Activated naive CD8-positive, alpha-beta T cell treated with anti-CD3 and anti-CD28 coated beads, Interleukin-2, amount 50 U/mL, for 24 hours (primary cell): ENCODE data around the gene THBS2.
A peak's percentile ranks its signal among the peaks of the same experiment; 100 is the strongest.

ENCODE experiments used
- ATAC-seq: fragments of 150-1000 bp; cut with Tn5 transposase; one replicate; pipeline ENCODE4 v1.10.0; 2021
- DNase-seq: peaks from one replicate; pipeline ENCODE4 v3.0.0; 2021
- H3K27ac Mint-ChIP-seq: one replicate; pipeline ENCODE4 v1.8.0; 2021; ENCODE audit warnings: mild to moderate bottlenecking, mixed read lengths
- H3K27me3 Mint-ChIP-seq: one replicate; pipeline ENCODE4 v1.8.0; 2021; ENCODE audit warnings: mixed read lengths
- H3K36me3 Mint-ChIP-seq: one replicate; pipeline ENCODE4 v1.8.0; 2021; ENCODE audit warnings: low read depth, mixed read lengths
- H3K4me1 Mint-ChIP-seq: one replicate; pipeline ENCODE4 v1.8.0; 2021; ENCODE audit warnings: mixed read lengths
- H3K4me3 Mint-ChIP-seq: one replicate; pipeline ENCODE4 v1.8.0; 2021; ENCODE audit warnings: mild to moderate bottlenecking, moderate library complexity, mixed read lengths
- H3K9me3 Mint-ChIP-seq: one replicate; pipeline ENCODE4 v1.8.0; 2021; ENCODE audit warnings: mixed read lengths

THBS2 gene

DNA sequence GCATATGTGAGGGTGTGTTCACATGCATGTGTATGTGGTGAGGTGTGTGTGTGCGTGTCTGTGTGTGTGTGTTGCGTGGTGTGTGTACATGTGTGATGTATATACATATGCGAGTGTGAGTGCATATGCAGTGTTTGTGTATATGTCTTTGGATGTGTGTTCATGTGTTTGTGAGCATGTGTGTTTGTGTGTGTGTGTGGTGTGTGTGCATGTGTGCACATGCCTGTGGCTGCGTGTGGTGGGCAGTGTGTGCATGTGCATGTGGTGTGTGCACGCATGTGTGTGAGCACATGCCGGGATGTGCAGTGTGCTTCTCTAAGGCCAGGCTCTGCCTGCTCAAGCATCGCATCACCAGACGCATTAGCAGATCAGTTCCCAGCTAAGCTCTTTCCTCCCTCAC, 5.7 kb downstream of the THBS2 start:
- DNase-seq, result no peak
- Mint-ChIP-seq H3K27me3 (peaks cover 29% of the 10 kb centered on the region), H3K9me3 (peaks cover 8% of the 10 kb centered on the region), H3K27ac (no peak overlapping the region), H3K4me1 (peaks cover 7% of the 10 kb centered on the region), H3K36me3 (no peaks in the 10 kb centered on the region), H3K4me3 (no peak overlapping the region)
- no peak for ATAC-seq

DNA sequence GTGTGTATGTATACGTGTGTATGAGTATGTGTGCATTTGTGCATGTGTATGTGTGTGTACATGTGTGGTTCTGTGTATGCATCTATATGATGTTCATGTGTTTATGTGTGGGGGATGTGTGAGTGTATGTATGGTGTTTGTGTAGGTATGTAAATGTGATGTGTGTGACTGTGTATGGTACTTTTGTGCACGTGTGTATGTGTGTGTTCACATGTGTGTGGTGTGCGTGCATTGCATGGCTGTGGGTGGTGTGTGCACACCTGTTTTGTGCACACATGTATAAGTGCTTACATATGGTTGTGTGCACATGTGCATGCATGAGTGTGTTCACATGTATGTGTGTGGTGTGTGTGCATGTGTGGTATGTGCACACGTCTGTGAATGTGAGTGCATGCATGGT, 6.2 kb downstream of the THBS2 start:
- Mint-ChIP-seq H3K4me3 (no peak overlapping the region), H3K36me3 (no peaks in the 10 kb centered on the region), H3K9me3 (peaks cover 8% of the 10 kb centered on the region), H3K4me1 (peaks cover 3% of the 10 kb centered on the region), H3K27ac (no peak overlapping the region), H3K27me3 (peaks cover 24% of the 10 kb centered on the region)
- DNase-seq (no peak), ATAC-seq (no peak)

DNA sequence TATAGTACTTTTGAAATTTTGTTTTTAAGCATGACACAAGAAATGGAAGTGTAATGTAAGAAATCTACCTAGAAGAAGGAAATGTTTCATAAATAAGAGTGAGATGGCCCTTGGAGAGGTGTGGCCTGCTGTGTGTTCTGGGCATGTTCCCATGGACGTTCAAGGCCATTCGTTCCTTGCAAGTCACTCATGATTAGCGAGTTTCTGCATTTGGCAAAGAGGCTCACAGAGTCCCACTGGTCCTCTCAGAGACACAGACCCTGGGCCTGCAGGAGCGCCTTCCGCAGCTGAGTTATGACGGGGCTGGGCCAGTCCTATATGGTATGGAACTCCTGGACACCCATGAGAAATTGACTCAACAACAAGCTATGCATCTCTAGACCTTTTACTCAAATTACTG, 7.2 kb downstream of the THBS2 start:
- Mint-ChIP-seq H3K27ac (no peak overlapping the region), H3K9me3 (peaks cover 8% of the 10 kb centered on the region), H3K36me3 (no peaks in the 10 kb centered on the region), H3K27me3 (peaks cover 14% of the 10 kb centered on the region), H3K4me3 (no peak overlapping the region), H3K4me1 (no peaks in the 10 kb centered on the region)
- ATAC-seq (no peak), DNase-seq (no peak)

DNA sequence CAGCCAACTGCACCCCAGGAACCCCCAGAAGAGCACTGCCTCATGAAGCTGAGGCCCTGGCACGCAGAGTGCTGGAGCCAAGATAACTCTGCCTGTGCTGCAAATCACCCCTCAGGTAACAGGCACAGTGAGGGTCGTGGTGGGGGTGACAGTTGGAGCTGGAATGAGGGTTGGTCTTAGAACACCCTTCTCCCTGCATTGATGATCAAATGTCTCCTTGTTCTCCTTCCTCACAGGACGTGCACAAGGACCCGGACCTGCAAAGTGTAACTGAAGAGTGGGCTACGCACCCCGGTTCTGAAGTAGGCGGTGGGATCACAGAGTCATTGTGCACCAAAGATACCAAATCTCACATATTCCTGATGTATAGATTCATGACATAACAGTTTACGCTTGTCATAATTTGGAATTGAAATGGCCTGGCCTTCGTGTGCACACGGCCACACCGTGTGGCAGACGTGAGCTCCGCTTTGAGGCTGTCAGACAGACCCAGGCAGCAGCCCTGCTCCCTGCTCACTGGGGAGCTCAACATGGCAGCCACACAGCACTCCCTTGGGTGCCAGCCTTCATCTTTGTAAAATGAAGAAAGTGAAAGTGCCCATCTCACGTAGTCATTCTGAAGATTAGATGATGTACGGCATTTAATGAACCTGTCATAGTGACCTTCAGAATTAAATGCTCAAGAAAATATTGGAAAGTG, 8.8 kb downstream of the THBS2 start:
- no peak overlapping the region for H3K4me3 Mint-ChIP-seq
- no peak overlapping the region for H3K27ac Mint-ChIP-seq
- DNase-seq (no peak), ATAC-seq (no peak)
- peaks cover 6% of the 10 kb centered on the region for H3K27me3 Mint-ChIP-seq
- H3K4me1 Mint-ChIP-seq, result no peaks in the 10 kb centered on the region
- H3K36me3 Mint-ChIP-seq, result no peaks in the 10 kb centered on the region
- peaks cover 8% of the 10 kb centered on the region for H3K9me3 Mint-ChIP-seq

DNA sequence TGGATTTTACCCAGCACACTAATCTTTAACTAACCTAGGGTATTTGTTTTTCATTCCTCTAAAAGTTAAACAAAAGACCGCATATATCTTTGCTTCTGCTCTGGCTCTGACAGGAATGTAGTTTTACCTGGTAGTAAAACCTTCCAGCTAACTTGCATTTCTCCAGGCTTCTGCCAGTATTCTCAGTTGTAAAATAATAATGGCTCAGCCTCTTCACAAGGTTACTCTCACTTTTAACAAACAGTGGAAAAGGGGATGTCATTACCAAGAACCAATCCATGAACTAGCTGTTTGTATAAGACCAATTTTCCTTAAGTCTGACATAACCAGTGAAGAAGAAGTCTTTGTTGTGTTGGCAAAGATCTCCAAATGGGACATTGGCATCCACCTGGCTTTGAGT, 10.0 kb downstream of the THBS2 start:
- DNase-seq, result no peak
- Mint-ChIP-seq H3K27ac (no peak overlapping the region), H3K4me1 (no peaks in the 10 kb centered on the region), H3K9me3 (peaks cover 8% of the 10 kb centered on the region), H3K27me3 (peaks cover 3% of the 10 kb centered on the region), H3K4me3 (no peak overlapping the region), H3K36me3 (no peaks in the 10 kb centered on the region)
- no peak for ATAC-seq

DNA sequence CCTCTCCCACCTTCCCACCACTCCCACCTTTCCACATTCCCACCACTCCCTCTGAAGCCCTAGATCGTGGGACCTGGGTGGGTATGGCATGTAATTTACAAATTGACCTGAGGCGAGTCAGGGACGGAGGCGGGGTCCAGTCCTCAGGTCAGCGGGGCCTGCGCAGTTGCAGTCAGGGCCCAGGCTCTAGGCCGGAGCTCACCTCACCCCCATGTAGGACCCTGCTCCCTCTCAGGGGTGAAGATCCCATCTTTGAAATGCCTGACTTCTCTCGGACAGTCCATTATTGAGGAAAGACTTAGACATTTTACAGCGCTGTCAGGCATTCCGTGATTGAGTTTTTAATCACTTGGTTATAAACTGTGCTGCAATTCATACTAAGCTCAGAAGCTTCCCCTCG, 10.5 kb downstream of the THBS2 start:
- H3K4me1 Mint-ChIP-seq, result no peaks in the 10 kb centered on the region
- ATAC-seq (no peak), DNase-seq (no peak)
- peaks cover 3% of the 10 kb centered on the region for H3K27me3 Mint-ChIP-seq
- H3K4me3 Mint-ChIP-seq, result no peak overlapping the region
- H3K9me3 Mint-ChIP-seq, result peaks cover 8% of the 10 kb centered on the region
- no peak overlapping the region for H3K27ac Mint-ChIP-seq
- H3K36me3 Mint-ChIP-seq, result no peaks in the 10 kb centered on the region

DNA sequence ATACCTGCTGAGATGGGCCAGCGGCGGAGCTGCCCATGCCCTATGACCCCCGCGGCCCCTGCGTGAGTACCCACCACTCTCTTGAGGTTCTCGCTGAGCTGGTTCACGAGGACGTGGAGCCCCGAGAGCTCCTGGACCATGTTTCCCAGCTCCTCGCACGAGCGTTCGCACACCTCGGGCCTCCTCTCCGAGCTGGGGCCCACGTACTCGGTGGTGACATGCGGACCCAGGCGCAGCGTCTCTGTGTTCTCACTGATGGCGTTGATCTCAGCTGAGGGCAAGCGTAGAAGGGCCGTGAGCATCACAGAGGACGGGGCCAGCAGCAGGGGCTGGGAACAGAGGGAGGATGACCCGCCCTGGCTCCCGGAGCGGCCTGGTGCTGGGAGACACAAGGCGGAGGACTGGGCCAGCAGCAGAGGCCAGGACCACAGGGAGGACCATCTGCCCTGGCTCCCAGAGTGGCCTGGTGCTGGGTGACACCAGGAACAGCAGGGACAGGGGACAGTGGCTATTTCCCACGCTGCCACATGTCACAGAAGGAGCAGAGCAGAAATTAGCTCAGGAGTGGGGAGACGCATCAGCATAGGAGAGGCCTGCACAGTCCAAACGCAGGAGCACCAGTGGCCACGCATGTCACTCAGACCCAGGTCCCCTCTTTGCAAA, 11.8 kb downstream of the THBS2 start:
- H3K27ac Mint-ChIP-seq, result no peak overlapping the region
- no peaks in the 10 kb centered on the region for H3K36me3 Mint-ChIP-seq
- DNase-seq (no peak), ATAC-seq (peak; percentile 14)
- no peaks in the 10 kb centered on the region for H3K4me1 Mint-ChIP-seq
- H3K4me3 Mint-ChIP-seq, result no peak overlapping the region
- no peaks in the 10 kb centered on the region for H3K9me3 Mint-ChIP-seq
- peaks cover 3% of the 10 kb centered on the region for H3K27me3 Mint-ChIP-seq

DNA sequence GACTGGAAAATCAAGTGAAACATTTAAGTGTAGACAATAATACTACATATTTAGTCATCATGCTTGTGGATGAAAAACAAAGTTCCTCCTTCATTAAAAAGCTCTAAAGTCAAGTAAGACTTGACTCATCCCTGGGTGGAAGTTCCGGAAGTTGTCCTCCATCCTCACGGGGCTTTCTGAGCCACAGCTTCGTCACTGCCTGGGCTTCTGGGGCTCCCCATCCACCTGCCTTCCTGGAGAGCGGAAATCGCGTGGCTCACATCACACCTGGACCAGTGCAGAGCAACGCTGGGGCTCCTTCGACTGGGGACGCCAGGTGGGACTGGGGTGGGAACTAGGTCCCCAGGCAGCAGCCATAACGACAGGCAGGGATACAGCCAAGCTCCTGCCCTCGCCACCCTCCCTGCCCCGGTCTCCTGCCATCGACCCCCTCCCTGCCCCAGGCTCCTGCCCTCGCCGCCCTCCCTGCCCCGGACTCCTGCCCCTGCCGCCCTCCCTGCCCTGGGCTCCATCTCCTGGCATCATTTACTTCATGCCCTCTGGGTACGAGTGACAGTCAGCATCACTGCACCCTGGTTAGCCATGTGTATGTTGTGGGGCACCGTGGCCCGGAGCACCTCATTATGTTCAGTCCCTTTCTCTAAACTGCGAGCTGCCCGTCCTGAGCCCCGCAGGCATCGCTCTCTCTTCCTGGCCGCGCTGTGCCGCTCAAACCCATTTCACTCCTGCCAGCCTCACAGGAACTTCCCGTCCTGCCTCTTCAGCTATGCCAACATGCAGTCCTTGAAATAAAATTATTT, 12.9 kb downstream of the THBS2 start:
- Mint-ChIP-seq H3K27me3 (peaks cover 3% of the 10 kb centered on the region), H3K4me1 (no peaks in the 10 kb centered on the region), H3K4me3 (no peak overlapping the region), H3K36me3 (no peaks in the 10 kb centered on the region), H3K27ac (no peak overlapping the region), H3K9me3 (no peaks in the 10 kb centered on the region)
- ATAC-seq, result no peak
- DNase-seq, result no peak

DNA sequence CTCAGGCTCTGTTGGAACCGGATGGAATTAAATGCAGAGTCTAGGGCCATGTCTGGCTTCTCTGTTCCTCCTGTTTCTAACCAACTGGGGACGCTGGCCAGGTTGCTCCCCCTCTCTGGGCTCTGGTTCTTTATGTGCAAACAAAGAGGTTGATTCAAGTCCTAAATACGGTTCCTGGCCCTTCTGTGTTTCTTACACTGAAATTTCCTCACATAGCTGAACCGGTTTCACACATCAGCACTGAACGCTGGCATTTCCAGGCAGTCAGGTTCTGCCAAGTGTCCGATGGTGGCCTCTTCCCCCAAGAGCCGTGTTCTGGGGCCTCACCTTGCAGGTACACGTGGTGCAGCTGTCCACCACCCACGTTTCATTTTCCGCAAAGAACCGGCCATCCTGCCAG, 13.5 kb downstream of the THBS2 start:
- ATAC-seq (no peak), DNase-seq (no peak)
- Mint-ChIP-seq H3K27ac (no peak overlapping the region), H3K9me3 (no peaks in the 10 kb centered on the region), H3K27me3 (peaks cover 3% of the 10 kb centered on the region), H3K4me3 (no peak overlapping the region), H3K4me1 (no peaks in the 10 kb centered on the region), H3K36me3 (no peaks in the 10 kb centered on the region)

DNA sequence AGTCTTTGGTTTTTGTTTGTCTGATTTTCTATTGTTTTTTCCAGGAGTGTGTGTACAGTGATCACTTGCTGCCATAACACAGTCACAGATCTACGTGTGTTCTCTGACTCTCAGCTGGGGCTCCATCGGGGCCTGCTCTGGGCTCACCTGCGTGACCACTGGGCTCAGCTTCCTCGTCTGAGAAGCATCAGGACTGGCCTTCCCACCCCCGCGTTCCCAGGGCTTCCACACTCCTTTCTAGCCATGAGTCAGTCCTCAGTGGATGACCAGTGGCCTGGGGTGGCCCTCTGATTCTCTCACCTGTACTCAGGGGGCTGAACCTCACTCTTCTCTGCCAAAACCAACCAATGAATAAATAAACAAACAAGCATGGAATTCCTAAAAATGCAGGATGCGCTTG, 14.5 kb downstream of the THBS2 start:
- Mint-ChIP-seq H3K36me3 (peaks cover 2% of the 10 kb centered on the region), H3K27ac (no peak overlapping the region), H3K9me3 (peaks cover 3% of the 10 kb centered on the region), H3K4me1 (no peaks in the 10 kb centered on the region), H3K27me3 (peaks cover 3% of the 10 kb centered on the region), H3K4me3 (no peak overlapping the region)
- no peak for ATAC-seq
- DNase-seq, result no peak

DNA sequence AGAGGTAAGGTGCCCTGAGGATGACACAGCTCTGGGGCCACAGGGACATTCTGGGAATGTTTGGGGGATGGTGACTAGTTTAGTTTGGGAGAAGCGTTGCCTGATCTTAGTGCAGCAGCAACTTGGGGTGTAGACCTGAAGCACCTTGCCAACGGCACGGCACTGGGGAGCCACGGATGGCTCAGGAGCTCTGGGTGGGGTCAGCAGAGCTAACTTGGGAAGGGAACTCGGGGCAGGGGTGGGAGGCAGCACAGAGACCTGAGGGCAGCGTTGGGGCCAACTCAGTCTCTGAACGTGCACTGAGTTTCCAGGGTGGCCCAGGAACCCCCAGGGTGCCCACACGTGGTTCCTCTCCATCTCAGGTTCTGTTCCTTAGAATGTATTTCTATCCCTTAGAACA, 14.9 kb downstream of the THBS2 start:
- Mint-ChIP-seq H3K27me3 (peaks cover 3% of the 10 kb centered on the region), H3K9me3 (peaks cover 7% of the 10 kb centered on the region), H3K4me1 (no peaks in the 10 kb centered on the region), H3K4me3 (no peak overlapping the region), H3K36me3 (peaks cover 2% of the 10 kb centered on the region), H3K27ac (no peak overlapping the region)
- no peak for ATAC-seq
- DNase-seq, result no peak

DNA sequence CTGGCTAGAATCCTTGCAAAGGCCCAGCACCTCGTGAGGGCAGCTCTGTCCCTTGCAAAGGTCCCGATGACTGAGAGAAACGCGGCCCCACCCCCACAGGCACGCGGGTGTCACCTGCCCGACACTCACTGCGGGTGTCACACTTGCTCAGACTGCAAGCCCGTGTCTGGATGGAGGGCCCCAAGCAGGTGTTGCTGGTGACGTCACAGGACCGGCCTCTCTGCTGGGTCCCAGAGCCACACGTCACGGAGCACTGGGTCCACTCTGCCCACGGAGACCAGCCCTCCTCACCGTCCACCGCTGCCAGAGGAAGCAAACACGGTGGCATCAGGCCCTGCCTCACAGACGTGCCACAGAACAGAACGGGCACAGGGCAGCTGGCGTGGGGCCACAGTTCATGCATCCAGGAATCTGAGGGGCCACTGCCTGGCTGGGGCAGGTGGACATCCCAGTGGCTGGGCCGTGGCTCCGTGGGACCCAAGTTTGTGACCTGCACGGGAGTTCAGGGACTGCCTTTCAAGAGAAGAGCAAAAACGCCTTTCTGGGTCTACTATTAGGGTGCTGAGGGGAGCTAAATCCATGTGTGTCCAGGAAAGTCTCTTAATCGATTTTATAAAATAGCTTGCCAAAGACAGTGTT, 16.0 kb downstream of the THBS2 start:
- peaks cover 14% of the 10 kb centered on the region for H3K9me3 Mint-ChIP-seq
- ATAC-seq, result no peak
- no peaks in the 10 kb centered on the region for H3K4me1 Mint-ChIP-seq
- no peak for DNase-seq
- no peak overlapping the region for H3K27ac Mint-ChIP-seq
- peaks cover 2% of the 10 kb centered on the region for H3K36me3 Mint-ChIP-seq
- no peak overlapping the region for H3K4me3 Mint-ChIP-seq
- H3K27me3 Mint-ChIP-seq, result peaks cover 3% of the 10 kb centered on the region

DNA sequence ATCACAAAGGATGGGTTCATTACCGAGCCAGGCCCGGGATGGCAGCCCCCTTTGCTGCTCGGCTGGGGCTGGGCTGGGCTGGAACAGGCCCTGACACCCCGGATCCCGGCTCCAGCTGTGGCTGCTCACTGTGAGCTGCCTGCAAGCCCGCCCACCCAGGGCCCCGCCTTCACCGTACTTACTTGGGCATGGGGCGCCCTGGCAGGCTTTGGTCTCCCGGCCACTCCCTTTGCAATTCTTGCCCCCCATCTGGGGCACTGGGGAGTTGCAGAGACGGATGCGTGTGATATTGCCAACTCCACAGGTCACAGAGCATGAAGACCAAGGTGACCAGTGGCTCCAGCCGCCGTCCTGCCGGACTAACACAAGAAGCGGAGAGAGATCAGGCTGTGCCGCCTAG, 16.7 kb downstream of the THBS2 start:
- Mint-ChIP-seq H3K27ac (no peak overlapping the region), H3K27me3 (peaks cover 3% of the 10 kb centered on the region), H3K9me3 (peaks cover 14% of the 10 kb centered on the region), H3K4me3 (no peak overlapping the region), H3K36me3 (peaks cover 2% of the 10 kb centered on the region), H3K4me1 (no peaks in the 10 kb centered on the region)
- DNase-seq (no peak), ATAC-seq (no peak)

DNA sequence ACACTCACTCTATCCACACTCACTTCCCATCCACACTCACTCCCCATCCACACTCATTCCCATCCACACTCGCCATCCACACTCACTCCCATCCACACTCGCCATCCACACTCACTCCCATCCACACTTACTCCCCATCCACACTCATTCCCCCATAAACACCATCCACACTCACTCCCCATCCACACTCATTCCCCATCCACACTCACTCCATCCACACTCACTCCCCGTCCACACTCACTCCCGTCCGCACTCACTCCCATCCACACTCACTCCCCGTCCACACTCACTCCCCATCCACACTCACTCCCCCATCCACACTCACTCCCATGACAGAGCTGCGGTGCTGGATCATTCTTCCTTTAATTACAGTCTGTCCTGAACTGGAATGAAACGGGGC, 17.1 kb downstream of the THBS2 start:
- Mint-ChIP-seq H3K4me1 (no peaks in the 10 kb centered on the region), H3K27ac (no peak overlapping the region), H3K27me3 (peaks cover 3% of the 10 kb centered on the region), H3K4me3 (no peak overlapping the region), H3K9me3 (peaks cover 14% of the 10 kb centered on the region), H3K36me3 (peaks cover 2% of the 10 kb centered on the region)
- no peak for DNase-seq
- ATAC-seq, result no peak

DNA sequence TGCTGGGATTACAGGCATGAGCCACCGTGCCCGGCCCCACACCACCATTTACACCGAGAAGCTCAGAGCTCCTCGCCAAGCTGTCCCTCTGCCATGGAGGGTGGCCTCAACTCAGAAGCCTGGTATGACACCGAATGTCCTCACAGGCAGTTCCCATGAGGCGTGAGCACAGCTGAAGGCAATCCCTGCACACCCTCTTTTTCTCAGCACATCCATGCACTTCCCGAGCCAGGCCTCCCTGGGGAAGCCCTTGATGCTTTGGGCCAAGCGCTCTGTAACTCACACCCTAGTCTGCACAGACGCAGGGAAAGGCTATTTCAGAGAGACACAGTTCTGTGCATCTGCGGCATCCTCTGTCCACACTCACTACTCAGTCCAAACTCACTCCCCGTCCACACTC, 18.4 kb downstream of the THBS2 start:
- Mint-ChIP-seq H3K27me3 (no peaks in the 10 kb centered on the region), H3K36me3 (peaks cover 2% of the 10 kb centered on the region), H3K27ac (no peak overlapping the region), H3K9me3 (peaks cover 14% of the 10 kb centered on the region), H3K4me3 (no peak overlapping the region), H3K4me1 (no peaks in the 10 kb centered on the region)
- no peak for DNase-seq
- no peak for ATAC-seq
